Fibroblast of lung (primary cell): ENCODE measurements around the gene SH2D2A. TPM values are rescaled to one million over a fixed set of nuclear protein-coding genes. Genes with fewer than 3 reads are reported as not detected.

Experiments
- DNase-seq, 2 donors: peaks; one replicate each; pipeline versions ENCODE4 v3.0.0 to v3.0.0-alpha.2; 2010; ENCODE audit warnings: low read depth in 2 of 2
- H2AFZ ChIP-seq: 2 replicates; pipeline ENCODE4 v1.5.1; 2012; ENCODE audit warnings: low read length, control low read depth, inconsistent platforms
- H3K27ac ChIP-seq: 2 replicates; pipeline ENCODE4 v1.5.1; 2011; ENCODE audit warnings: low read length, control low read depth; ENCODE audit not compliant: insufficient read depth
- H3K27me3 ChIP-seq: 2 replicates; pipeline ENCODE4 v1.5.1; 2011; ENCODE audit warnings: mild to moderate bottlenecking, low read length; ENCODE audit not compliant: control insufficient read depth, insufficient read depth
- H3K36me3 ChIP-seq: 2 replicates; pipeline ENCODE4 v1.5.1; 2011; ENCODE audit warnings: low read length; ENCODE audit not compliant: control insufficient read depth, insufficient read depth
- H3K4me1 ChIP-seq: 2 replicates; pipeline ENCODE4 v1.5.1; 2011; ENCODE audit warnings: low read length; ENCODE audit not compliant: control insufficient read depth, insufficient read depth; ENCODE audit errors: extremely low read depth
- H3K4me2 ChIP-seq: 2 replicates; pipeline ENCODE4 v1.5.1; 2011; ENCODE audit warnings: low read length, control low read depth; ENCODE audit not compliant: insufficient read depth; ENCODE audit errors: extremely low read depth
- H3K4me3 ChIP-seq, 4 experiments: fragments of 200-600 bp in 1 of 4; sonication (generic) in 1 of 4; replicated peaks in 1 of 4; 2 replicates each; pipeline ENCODE4 v1.5.1; 2011 to 2016; ENCODE audit warnings: low read length in 4 of 4, low read depth in 3 of 4, mild to moderate bottlenecking in 3 of 4, control low read depth in 2 of 4, inconsistent platforms in 1 of 4, mixed read lengths in 1 of 4; ENCODE audit not compliant: insufficient read depth in 1 of 4; ENCODE audit errors: control extremely low read depth in 1 of 4
- H3K79me2 ChIP-seq: 2 replicates; pipeline ENCODE4 v1.5.1; 2012; ENCODE audit warnings: mild to moderate bottlenecking, low read length, inconsistent platforms; ENCODE audit not compliant: control insufficient read depth, insufficient read depth
- H3K9ac ChIP-seq: 2 replicates; pipeline ENCODE4 v1.5.1; 2011; ENCODE audit warnings: mild to moderate bottlenecking, low read length, control low read depth; ENCODE audit not compliant: insufficient read depth
- H3K9me3 ChIP-seq: 2 replicates; pipeline ENCODE4 v1.5.1; 2012; ENCODE audit warnings: low read depth, low read length; ENCODE audit not compliant: control insufficient read depth, insufficient read depth
- H4K20me1 ChIP-seq: 2 replicates; pipeline ENCODE4 v1.5.1; 2011; ENCODE audit warnings: low read length; ENCODE audit not compliant: control insufficient read depth, insufficient read depth; ENCODE audit errors: extremely low read depth
- EZH2 ChIP-seq: IDR thresholded peaks from 2 replicates; pipeline ENCODE4 v1.5.1; 2012; ENCODE audit warnings: low read length, control low read depth, mild to moderate bottlenecking; ENCODE audit errors: missing control alignments
- polyA plus RNA-seq, 2 donors: library from polyadenylated mRNA; depleted of rRNA in 1 of 2; stranded (reverse) in 1 of 2; unstranded in 1 of 2; fragments of >200 nt; gene quantifications; 2 replicates each; pipeline ENCODE4 v1.2.1, GENCODE V29; 2011 to 2012; ENCODE audit warnings: missing spikeins in 1 of 2
- total RNA-seq: library from RNA; depleted of rRNA; stranded (reverse); fragments of >200 nt; gene quantifications from 2 replicates; pipeline ENCODE4 v1.2.1, GENCODE V29; 2014
- TF ChIP-seq, protein P1 (sequence below), 2 donors: IDR thresholded peaks in 1 of 2; conservative IDR thresholded peaks in 1 of 2; 1 replicate in 1 of 2; 2 replicates in 1 of 2; pipeline ENCODE4 v1.5.1; 2011 to 2012; ENCODE audit warnings: low read length in 2 of 2, control low read depth in 1 of 2, inconsistent platforms in 1 of 2, low read depth in 1 of 2, mild to moderate bottlenecking in 1 of 2

The SH2D2A gene
- total and polyA plus RNA-seq, 2 donors (not counting 1 experiment from before 2014, with no cell fraction given), result not detected

DNA sequence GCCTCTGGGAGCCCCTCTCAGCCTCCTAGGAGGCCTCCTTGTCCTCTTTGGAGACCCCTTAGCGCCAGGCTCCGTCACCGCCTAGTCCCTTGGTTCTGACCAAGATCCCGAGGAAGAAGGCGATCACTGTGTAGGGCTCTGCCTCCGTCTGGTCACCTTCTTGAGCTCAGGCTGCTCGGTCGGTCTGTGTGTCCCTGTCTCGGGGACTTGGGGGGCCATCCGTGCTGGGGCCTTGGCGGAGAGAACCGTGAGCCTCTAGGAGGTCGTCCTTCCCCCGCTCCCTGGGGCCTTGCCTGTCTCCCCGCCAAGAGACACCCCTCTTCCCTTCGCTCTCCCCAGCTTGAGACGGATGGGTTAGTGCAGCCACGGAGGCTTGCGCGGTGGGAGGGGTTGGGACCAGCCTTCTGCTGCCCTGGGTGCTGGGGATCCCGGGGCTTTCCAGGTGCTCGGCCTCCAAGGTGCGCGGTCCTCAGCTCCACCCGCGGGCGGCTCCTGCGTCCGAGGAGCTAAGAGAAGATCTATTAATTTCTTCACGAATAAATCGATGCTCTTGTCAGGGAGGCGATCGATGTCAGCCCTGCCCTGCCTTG is 43.0 kb upstream of the SH2D2A start:
- Histone ChIP-seq H3K4me3 (peak overlapping the region; percentile 10 to 47 (median 30)), H3K79me2 (no peaks in the 10 kb centered on the region), H3K27me3 (peaks cover 75% of the 10 kb centered on the region), H3K36me3 (no peaks in the 10 kb centered on the region), H4K20me1 (no peaks in the 10 kb centered on the region), H2AFZ (peak overlapping the region; percentile 35), H3K9me3 (no peaks in the 10 kb centered on the region), H3K27ac (no peak overlapping the region), H3K9ac (no peak overlapping the region), H3K4me2 (peak overlapping the region; percentile 83), H3K4me1 (peaks cover 8% of the 10 kb centered on the region)
- TF ChIP-seq, protein P1, sequence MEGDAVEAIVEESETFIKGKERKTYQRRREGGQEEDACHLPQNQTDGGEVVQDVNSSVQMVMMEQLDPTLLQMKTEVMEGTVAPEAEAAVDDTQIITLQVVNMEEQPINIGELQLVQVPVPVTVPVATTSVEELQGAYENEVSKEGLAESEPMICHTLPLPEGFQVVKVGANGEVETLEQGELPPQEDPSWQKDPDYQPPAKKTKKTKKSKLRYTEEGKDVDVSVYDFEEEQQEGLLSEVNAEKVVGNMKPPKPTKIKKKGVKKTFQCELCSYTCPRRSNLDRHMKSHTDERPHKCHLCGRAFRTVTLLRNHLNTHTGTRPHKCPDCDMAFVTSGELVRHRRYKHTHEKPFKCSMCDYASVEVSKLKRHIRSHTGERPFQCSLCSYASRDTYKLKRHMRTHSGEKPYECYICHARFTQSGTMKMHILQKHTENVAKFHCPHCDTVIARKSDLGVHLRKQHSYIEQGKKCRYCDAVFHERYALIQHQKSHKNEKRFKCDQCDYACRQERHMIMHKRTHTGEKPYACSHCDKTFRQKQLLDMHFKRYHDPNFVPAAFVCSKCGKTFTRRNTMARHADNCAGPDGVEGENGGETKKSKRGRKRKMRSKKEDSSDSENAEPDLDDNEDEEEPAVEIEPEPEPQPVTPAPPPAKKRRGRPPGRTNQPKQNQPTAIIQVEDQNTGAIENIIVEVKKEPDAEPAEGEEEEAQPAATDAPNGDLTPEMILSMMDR (conservative IDR thresholded peaks at IDR 0.05 in 1 of 2, IDR thresholded peaks at IDR 0.05 in 1 of 2; ENCODE audit: low read depth in 1 of 2, low read length in 2 of 2), result no peak
- peak; percentile 23 for TF ChIP-seq EZH2
- DNase-seq, result peak; percentile 10 to 20

DNA sequence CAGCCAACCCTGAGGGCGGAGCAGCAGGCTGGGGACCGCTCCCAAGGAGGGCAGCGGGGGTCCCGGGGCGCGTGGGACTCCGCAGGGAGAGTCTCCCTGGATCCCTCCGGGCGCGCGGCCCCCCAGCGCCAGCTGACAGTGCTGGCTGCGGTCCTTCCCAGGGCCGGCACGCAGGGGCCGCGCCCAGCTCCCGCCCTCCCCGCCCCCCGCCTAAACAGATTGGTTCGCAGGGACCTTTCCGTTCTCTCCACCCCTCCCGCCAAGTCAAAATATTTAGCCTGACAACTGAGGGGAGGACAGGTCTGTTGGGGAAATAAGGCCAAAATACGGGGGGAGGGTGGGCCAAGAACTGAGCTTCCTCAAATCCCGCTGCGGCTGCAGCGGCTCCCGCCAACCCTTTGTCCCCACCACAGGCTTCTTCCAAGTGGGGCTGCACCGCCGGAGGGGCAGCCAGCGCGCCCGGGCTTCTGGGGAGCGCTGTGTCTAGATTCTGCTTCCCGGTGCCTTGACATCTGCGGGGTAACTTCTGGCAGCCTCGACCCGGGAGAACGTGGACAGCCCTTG is 42.4 kb upstream of the SH2D2A start, which contains the start of gene INSRR:
Gene INSRR (minus strand): TSS at position 159 of the 564 bp plus-strand sequence. CDS start 496 bp downstream, outside the sequence.
- Histone ChIP-seq H3K9ac (no peak within 1 kb of the TSS), H3K79me2 (no peaks in the 10 kb centered on the region), H3K36me3 (no peaks in the 10 kb centered on the region), H3K4me3 (peak within 1 kb of the TSS; percentile 10 to 47 (median 30)), H2AFZ (peak within 1 kb of the TSS; percentile 35), H3K4me2 (peak within 1 kb of the TSS; percentile 83), H3K9me3 (no peaks in the 10 kb centered on the region), H3K27ac (no peak within 1 kb of the TSS), H3K4me1 (peaks cover 8% of the 10 kb centered on the region), H4K20me1 (no peaks in the 10 kb centered on the region), H3K27me3 (peaks cover 73% of the 10 kb centered on the region)
- peak in 1 of 2 donors; percentile 5 for DNase-seq
- TF ChIP-seq, protein P1 (conservative IDR thresholded peaks at IDR 0.05 in 1 of 2, IDR thresholded peaks at IDR 0.05 in 1 of 2; ENCODE audit: low read depth in 1 of 2, low read length in 2 of 2), result no peak
- TF ChIP-seq EZH2, result peak; percentile 47

DNA sequence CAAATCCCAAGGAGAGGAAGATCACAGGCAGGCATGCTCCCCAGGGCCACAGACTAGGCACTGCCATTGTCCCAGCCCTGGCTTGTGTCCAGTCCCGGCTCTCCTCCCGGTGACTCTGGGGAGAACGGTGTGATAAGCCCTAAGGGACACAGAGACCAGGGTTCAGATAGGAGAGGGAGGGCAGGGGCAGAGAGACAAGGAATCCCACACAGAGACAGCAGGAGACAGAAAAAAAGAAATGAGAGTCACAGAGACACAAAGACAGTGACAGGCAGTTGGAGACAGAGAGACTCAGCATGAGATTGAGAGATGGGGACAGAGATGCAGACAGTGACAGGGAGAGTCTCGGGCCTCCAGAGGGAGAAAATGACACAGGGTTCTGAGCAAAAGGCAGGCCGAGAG is 41.9 kb upstream of the SH2D2A start:
- H3K27me3 ChIP-seq, result peaks cover 72% of the 10 kb centered on the region
- peak overlapping the region in 1 of 4 experiments; percentile 47 for H3K4me3 ChIP-seq
- H2AFZ ChIP-seq, result no peak overlapping the region

More for the DNA sequence above, 41.9 kb upstream of the SH2D2A start:
- peak overlapping the region; percentile 44 for H3K4me2 ChIP-seq
- TF ChIP-seq, protein P1 (conservative IDR thresholded peaks at IDR 0.05 in 1 of 2, IDR thresholded peaks at IDR 0.05 in 1 of 2; ENCODE audit: low read depth in 1 of 2, low read length in 2 of 2), result no peak
- TF ChIP-seq EZH2, result peak; percentile 56
- no peaks in the 10 kb centered on the region for H4K20me1 ChIP-seq
- no peaks in the 10 kb centered on the region for H3K79me2 ChIP-seq
- no peak overlapping the region for H3K27ac ChIP-seq
- no peak for DNase-seq
- no peaks in the 10 kb centered on the region for H3K9me3 ChIP-seq
- H3K36me3 ChIP-seq, result no peaks in the 10 kb centered on the region
- H3K9ac ChIP-seq, result no peak overlapping the region
- H3K4me1 ChIP-seq, result peaks cover 8% of the 10 kb centered on the region
